Measurements from ENCODE around the gene YRDC. TPM values are rescaled to one million over a fixed set of nuclear protein-coding genes. Genes with fewer than 3 reads are reported as not detected.

YRDC gene, protein sequence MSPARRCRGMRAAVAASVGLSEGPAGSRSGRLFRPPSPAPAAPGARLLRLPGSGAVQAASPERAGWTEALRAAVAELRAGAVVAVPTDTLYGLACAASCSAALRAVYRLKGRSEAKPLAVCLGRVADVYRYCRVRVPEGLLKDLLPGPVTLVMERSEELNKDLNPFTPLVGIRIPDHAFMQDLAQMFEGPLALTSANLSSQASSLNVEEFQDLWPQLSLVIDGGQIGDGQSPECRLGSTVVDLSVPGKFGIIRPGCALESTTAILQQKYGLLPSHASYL
- total RNA-seq (10 to 100 TPM in 3 of 5 donors, 1 to 10 TPM in 1, not detected in 1; 1.3 to 30.3 (median 15.5) TPM), polyA plus RNA-seq (10 to 100 TPM in 2 of 3 donors, 1 to 10 TPM in 1; 9.9 to 13.1 (median 10.4) TPM)
- long read RNA-seq, donor 1, partial matches to known transcripts, result 0 of 1 reads
- long read RNA-seq, donor 1, other reads (novel, unspliced or antisense), result 0 of 1 reads
- long read RNA-seq, donor 2, partial matches to known transcripts, result 0 of 1 reads
- long read RNA-seq, donor 2, other reads (novel, unspliced or antisense), result 0 of 1 reads
- long read RNA-seq, donor 3, partial matches to known transcripts, result 0 of 2 reads
- long read RNA-seq, donor 3, other reads (novel, unspliced or antisense), result 0 of 2 reads
- long read RNA-seq, donor 4, result 0 reads
- long read RNA-seq, donor 5, transcript YRDC-201 (5 exons, 1,826 nt), result major isoform, 8 of 8 reads
- long read RNA-seq, donor 5, partial matches to known transcripts, result 0 of 8 reads
- long read RNA-seq, donor 5, other reads (novel, unspliced or antisense), result 0 of 8 reads
- long read RNA-seq, donor 6, result 0 reads
- long read RNA-seq, donor 7, transcript YRDC-201 (5 exons, 1,826 nt), result major isoform, 7 of 7 reads
- long read RNA-seq, donor 7, partial matches to known transcripts, result 0 of 7 reads
- long read RNA-seq, donor 7, other reads (novel, unspliced or antisense), result 0 of 7 reads
- long read RNA-seq, donor 8, transcript YRDC-201 (5 exons, 1,826 nt), result major isoform, 7 of 7 reads
- long read RNA-seq, donor 8, partial matches to known transcripts, result 0 of 7 reads
- long read RNA-seq, donor 8, other reads (novel, unspliced or antisense), result 0 of 7 reads
- long read RNA-seq, donor 9, partial matches to known transcripts, result 0 of 4 reads
- long read RNA-seq, donor 9, other reads (novel, unspliced or antisense), result 0 of 4 reads
- long read RNA-seq, donor 10, transcript YRDC-201 (5 exons, 1,826 nt), result major isoform, 5 of 5 reads
- long read RNA-seq, donor 10, partial matches to known transcripts, result 0 of 5 reads
- long read RNA-seq, donor 10, other reads (novel, unspliced or antisense), result 0 of 5 reads

DNA sequence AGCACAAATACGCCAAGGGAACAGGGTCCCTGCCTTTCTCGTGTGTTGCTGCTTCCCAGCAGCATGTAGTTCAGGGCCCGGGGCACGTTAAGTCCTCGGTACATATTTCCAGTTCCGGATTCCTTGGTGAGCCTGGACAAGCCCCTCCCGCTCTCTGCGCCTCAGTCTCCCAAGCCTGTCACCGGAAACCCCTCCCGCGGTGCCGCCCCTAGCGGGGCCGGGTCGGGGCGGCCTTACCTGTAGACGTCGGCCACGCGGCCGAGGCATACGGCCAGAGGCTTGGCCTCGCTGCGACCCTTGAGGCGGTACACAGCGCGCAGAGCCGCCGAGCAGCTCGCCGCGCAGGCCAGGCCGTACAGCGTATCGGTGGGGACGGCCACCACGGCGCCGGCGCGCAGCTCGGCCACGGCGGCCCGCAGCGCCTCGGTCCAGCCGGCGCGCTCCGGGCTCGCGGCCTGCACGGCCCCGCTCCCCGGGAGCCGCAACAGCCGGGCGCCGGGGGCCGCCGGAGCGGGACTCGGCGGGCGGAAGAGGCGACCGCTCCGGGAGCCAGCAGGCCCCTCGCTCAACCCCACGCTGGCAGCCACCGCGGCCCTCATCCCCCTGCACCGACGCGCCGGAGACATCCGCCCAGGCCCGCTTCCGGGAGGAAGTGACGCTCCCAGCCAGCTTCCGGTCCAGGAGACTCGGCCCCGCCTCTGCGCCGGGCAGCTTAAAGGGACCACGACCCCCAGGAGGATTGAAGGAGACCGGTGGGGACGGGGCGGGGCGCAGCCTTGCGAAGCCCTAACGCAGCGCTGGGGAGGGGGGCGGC lies at the start of gene YRDC, which contains the start of gene C1orf122:
YRDC (minus strand) TSS at position 654 of the 814 bp plus-strand sequence; CDS start at position 626, 28 bp downstream.
C1orf122 (plus strand) TSS at position 236 of the 814 bp plus-strand sequence. CDS start 615 bp downstream, outside the sequence.
- intact Hi-C loops (cut with DNase I; ENCODE audit: low total_unique reads), result no loop called here

GRCh38 chr1:37854406-37854805 lies 46.4 kb upstream of the YRDC start:
- 94 to 96% (median 95%) methylated on average over 6 of the region's 6 CpGs for WGBS, 5 donors
- H3K4me1 ChIP-seq, result peaks cover 21 to 97% (median 85%) of the 10 kb centered on the region in 4 donors

More for the DNA sequence above, at the start of gene YRDC, which contains the start of gene C1orf122:
- peaks cover 40 to 41% (median 40%) of the 10 kb centered on the region in 4 donors for H3K36me3 ChIP-seq
- H3K9me3 ChIP-seq, result no peaks in the 10 kb centered on the region
- peaks cover 22 to 53% (median 38%) of the 10 kb centered on the region in 4 donors for H3K4me1 ChIP-seq
- TF ChIP-seq EP300 (IDR thresholded peaks at IDR 0.05) (no peak), POLR2AphosphoS5 (IDR thresholded peaks at IDR 0.05) (peak; percentile 87 to 99 (median 94)), POLR2A (IDR thresholded peaks at IDR 0.05) (peak in 2 of 4 donors; percentile 13 to 40)
- TF ChIP-seq, protein P1, sequence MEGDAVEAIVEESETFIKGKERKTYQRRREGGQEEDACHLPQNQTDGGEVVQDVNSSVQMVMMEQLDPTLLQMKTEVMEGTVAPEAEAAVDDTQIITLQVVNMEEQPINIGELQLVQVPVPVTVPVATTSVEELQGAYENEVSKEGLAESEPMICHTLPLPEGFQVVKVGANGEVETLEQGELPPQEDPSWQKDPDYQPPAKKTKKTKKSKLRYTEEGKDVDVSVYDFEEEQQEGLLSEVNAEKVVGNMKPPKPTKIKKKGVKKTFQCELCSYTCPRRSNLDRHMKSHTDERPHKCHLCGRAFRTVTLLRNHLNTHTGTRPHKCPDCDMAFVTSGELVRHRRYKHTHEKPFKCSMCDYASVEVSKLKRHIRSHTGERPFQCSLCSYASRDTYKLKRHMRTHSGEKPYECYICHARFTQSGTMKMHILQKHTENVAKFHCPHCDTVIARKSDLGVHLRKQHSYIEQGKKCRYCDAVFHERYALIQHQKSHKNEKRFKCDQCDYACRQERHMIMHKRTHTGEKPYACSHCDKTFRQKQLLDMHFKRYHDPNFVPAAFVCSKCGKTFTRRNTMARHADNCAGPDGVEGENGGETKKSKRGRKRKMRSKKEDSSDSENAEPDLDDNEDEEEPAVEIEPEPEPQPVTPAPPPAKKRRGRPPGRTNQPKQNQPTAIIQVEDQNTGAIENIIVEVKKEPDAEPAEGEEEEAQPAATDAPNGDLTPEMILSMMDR (IDR thresholded peaks at IDR 0.05), result no peak
- no peaks in the 10 kb centered on the region for H3K27me3 ChIP-seq
- peak within 1 kb of the TSS; percentile 82 to 98 (median 90) for H3K4me3 ChIP-seq
- H3K27ac ChIP-seq, result peak within 1 kb of the TSS; percentile 96 to 99 (median 96)
- DNase-seq, result peak; percentile 96 to 98
- 0 to 1% (median 0%) methylated on average over 14 to 95 of the region's 95 CpGs for WGBS, 5 donors

DNA sequence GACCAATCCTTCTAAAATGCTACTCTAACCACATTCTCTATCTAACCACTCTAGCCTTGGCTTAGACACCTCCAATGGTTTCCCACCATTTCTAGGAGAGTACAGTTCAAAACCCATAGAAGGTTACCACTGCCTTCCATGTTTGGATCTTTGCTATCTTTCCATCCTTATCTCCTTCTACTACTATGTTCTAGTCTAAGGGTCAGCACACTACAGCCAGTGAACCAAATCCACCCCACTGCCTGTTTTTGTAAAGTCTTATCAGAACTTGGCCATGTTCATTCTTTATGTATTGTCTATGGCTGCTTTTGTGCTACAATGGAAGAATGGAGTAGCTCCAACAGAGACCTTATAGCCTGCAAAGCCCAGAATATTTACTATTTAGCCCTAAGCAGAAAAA lies 45.1 kb upstream of the YRDC start:
- Histone ChIP-seq H3K9me3 (no peaks in the 10 kb centered on the region), H3K4me1 (peaks cover 13 to 91% (median 78%) of the 10 kb centered on the region in 4 donors), H3K27ac (no peak overlapping the region), H3K36me3 (peaks cover 5 to 58% (median 41%) of the 10 kb centered on the region in 4 donors), H3K4me3 (no peak overlapping the region), H3K27me3 (no peaks in the 10 kb centered on the region)
- TF ChIP-seq POLR2AphosphoS5 (IDR thresholded peaks at IDR 0.05) (no peak), POLR2A (IDR thresholded peaks at IDR 0.05) (no peak), EP300 (IDR thresholded peaks at IDR 0.05) (no peak)
- intact Hi-C loops (cut with DNase I; ENCODE audit: low total_unique reads), result no loop called here
- no peak for DNase-seq

More at GRCh38 chr1:37854406-37854805, 46.4 kb upstream of the YRDC start:
- Histone ChIP-seq H3K9me3 (no peaks in the 10 kb centered on the region), H3K4me3 (peak overlapping the region in 1 of 4 donors; percentile 2), H3K36me3 (peaks cover 5 to 51% (median 41%) of the 10 kb centered on the region in 4 donors), H3K27me3 (no peaks in the 10 kb centered on the region), H3K27ac (no peak overlapping the region)
- TF ChIP-seq POLR2AphosphoS5 (IDR thresholded peaks at IDR 0.05), result no peak
- TF ChIP-seq, protein P1 (IDR thresholded peaks at IDR 0.05), result no peak
- no peak for TF ChIP-seq POLR2A (IDR thresholded peaks at IDR 0.05)
- TF ChIP-seq EP300 (IDR thresholded peaks at IDR 0.05), result no peak
- intact Hi-C loops (cut with DNase I; ENCODE audit: low total_unique reads), result no loop called here
- no peak for DNase-seq

DNA sequence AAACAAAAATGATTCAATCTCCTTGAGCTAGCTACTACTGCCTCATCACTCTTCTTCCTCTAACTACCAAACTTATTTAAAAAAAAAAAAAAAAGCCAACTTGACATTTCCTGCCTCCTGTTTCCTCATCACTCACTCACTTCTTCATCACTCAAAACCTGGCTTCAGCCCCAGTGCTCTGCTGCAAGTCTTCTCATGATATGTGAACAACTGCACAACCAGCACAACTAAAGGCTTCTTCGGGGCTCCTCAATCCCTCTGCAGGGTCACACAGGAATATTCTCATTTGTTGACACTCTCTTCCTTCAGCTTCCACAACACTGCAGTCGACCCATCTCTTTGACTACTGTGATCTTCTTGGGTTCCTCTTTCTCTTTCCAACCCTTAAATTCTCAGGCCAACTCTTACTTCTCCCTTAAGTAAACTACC lies 43.8 kb upstream of the YRDC start:
- Histone ChIP-seq H3K36me3 (peaks cover 0 to 48% (median 35%) of the 10 kb centered on the region in 4 donors), H3K4me1 (peaks cover 14 to 88% (median 71%) of the 10 kb centered on the region in 4 donors), H3K27me3 (no peaks in the 10 kb centered on the region), H3K9me3 (no peaks in the 10 kb centered on the region), H3K27ac (peak overlapping the region in 2 of 5 donors; percentile 50 to 74), H3K4me3 (no peak overlapping the region)
- intact Hi-C loops (cut with DNase I; ENCODE audit: low total_unique reads), result no loop called here
- TF ChIP-seq, protein P1 (IDR thresholded peaks at IDR 0.05), result no peak
- no peak for TF ChIP-seq POLR2A (IDR thresholded peaks at IDR 0.05)
- DNase-seq, result no peak
- WGBS, 5 donors, result 68 to 86% (median 74%) methylated on average over 2 of the region's 2 CpGs

All from stomach (tissue), 19 donors.